ENCODE measurements around the gene SUCLA2. TPM values are rescaled to one million over a fixed set of nuclear protein-coding genes. Genes with fewer than 3 reads are reported as not detected.

Gene SUCLA2
- total and polyA plus RNA-seq, 2 donors (not counting 3 experiments of a cell fraction or from before 2014, with no cell fraction given) = 13.6 to 37.0 TPM

DNA sequence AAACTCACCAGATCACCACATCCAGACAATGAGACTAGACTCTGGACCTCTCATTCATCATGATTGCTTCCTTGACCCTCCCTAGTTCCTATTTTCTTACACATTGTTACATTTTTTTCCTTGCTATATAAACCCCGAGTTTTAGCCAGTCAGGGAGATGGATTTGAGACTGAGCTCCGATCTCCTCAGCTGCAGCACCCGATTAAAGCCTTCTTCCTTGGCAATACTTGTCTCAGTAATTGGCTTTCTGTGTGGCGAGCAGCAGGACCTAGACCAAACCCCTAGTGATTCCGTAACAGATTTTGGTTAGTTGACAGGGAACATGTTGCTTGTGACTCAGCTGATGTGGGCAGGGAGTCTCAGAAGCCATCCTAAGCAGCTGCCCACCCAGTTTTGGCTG, 44.0 kb downstream of the SUCLA2 start:
- Histone ChIP-seq H3K36me3 (ENCODE audit: control insufficient read depth in 2 of 2, extremely low read depth in 1 of 2, insufficient read depth in 2 of 2, low read length in 2 of 2) (peaks cover 0 to 2% of the 10 kb centered on the region in 2 experiments), H3K27ac (ENCODE audit: insufficient read depth, low read depth, low read length) (no peak overlapping the region), H3K4me2 (ENCODE audit: insufficient read depth, low read length) (no peak overlapping the region), H3K9ac (replicated peaks; ENCODE audit: extremely low read depth, insufficient read depth, low read length) (no peak overlapping the region), H3K9me3 (replicated peaks; ENCODE audit: control insufficient read depth, insufficient read depth, low read length) (peaks cover 5% of the 10 kb centered on the region), H3K79me2 (ENCODE audit: control insufficient read depth, insufficient read depth, low read length) (no peaks in the 10 kb centered on the region), H3K4me3 (replicated peaks in 1 of 3; ENCODE audit: insufficient read depth in 1 of 3, low read depth in 1 of 3, low read length in 3 of 3) (no peak overlapping the region), H3K27me3 (ENCODE audit: control insufficient read depth in 2 of 2, insufficient read depth in 2 of 2, low read length in 2 of 2) (no peaks in the 10 kb centered on the region), H2AFZ (ENCODE audit: low read depth, low read length) (no peak overlapping the region), H3K9me1 (replicated peaks; ENCODE audit: control insufficient read depth, extremely low read depth, insufficient read depth, low read length) (no peaks in the 10 kb centered on the region), H4K20me1 (replicated peaks; ENCODE audit: control insufficient read depth, extremely low read depth, insufficient read depth, low read length) (no peaks in the 10 kb centered on the region), H3K4me1 (ENCODE audit: control insufficient read depth, extremely low read depth, insufficient read depth, low read length) (no peaks in the 10 kb centered on the region)
- ChIA-PET POLR2A (no interaction called here), CTCF (no interaction called here)
- TF ChIP-seq POLR2A (IDR thresholded peaks at IDR 0.05; ENCODE audit: low read depth, low read length) (no peak), GATA2 (IDR thresholded peaks at IDR 0.05; ENCODE audit: insufficient read depth, insufficient read length, low read depth, low read length) (no peak), MYC (IDR thresholded peaks at IDR 0.05; ENCODE audit: low read depth, low read length) (no peak), POLR2AphosphoS5 (IDR thresholded peaks at IDR 0.05; ENCODE audit: insufficient read depth, low read depth, low read length) (no peak), JUN (IDR thresholded peaks at IDR 0.05; ENCODE audit: borderline replicate concordance, insufficient read depth, insufficient read length, low read depth) (no peak), FOS (IDR thresholded peaks at IDR 0.05; ENCODE audit: borderline replicate concordance, insufficient read depth, low read length) (no peak), EZH2 (IDR thresholded peaks at IDR 0.05; ENCODE audit: borderline replicate concordance, low read depth, low read length, severe bottlenecking) (no peak)
- TF ChIP-seq, protein P1, sequence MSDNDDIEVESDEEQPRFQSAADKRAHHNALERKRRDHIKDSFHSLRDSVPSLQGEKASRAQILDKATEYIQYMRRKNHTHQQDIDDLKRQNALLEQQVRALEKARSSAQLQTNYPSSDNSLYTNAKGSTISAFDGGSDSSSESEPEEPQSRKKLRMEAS (IDR thresholded peaks at IDR 0.05; ENCODE audit: insufficient read depth, insufficient read length) = no peak
- TF ChIP-seq, protein P2, sequence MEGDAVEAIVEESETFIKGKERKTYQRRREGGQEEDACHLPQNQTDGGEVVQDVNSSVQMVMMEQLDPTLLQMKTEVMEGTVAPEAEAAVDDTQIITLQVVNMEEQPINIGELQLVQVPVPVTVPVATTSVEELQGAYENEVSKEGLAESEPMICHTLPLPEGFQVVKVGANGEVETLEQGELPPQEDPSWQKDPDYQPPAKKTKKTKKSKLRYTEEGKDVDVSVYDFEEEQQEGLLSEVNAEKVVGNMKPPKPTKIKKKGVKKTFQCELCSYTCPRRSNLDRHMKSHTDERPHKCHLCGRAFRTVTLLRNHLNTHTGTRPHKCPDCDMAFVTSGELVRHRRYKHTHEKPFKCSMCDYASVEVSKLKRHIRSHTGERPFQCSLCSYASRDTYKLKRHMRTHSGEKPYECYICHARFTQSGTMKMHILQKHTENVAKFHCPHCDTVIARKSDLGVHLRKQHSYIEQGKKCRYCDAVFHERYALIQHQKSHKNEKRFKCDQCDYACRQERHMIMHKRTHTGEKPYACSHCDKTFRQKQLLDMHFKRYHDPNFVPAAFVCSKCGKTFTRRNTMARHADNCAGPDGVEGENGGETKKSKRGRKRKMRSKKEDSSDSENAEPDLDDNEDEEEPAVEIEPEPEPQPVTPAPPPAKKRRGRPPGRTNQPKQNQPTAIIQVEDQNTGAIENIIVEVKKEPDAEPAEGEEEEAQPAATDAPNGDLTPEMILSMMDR (IDR thresholded peaks at IDR 0.05; ENCODE audit: extremely low read depth in 1 of 2, insufficient read depth in 1 of 2, low read depth in 1 of 2, low read length in 2 of 2) = no peak
- DNase-seq (ENCODE audit: low read depth, low spot score) (no peak), FAIRE-seq (no peak)
- dilution Hi-C loops (cut with MboI; ENCODE audit: extremely low pct_ligation_motif_present, low sequenced_read_pairs) = no loop called here
- no TSS peak for BruUV-seq (replicated peaks)
- intact Hi-C loops (cut with micrococcal nuclease) = no loop called here

Data from endothelial cell of umbilical vein (primary cell).